B cell (primary cell): ENCODE data around the gene ALOXE3. TPM values are rescaled to one million over a fixed set of nuclear protein-coding genes. Genes with fewer than 3 reads are reported as not detected.

Experiments used
- ATAC-seq: fragments of 200-7000 bp; cut with Tn5 transposase; one replicate; pipeline ENCODE4 v1.10.0; 2021; ENCODE audit warnings: low read depth, mild to moderate bottlenecking, moderate number of reproducible peaks, moderate library complexity
- CTCF ChIA-PET: fragments of 350-600 bp; sonication (Branson Sonifier 250); formaldehyde crosslinking; loops from one replicate; lab custom pipeline; 2021; ENCODE audit warnings: antibody characterized with exemption, inconsistent platforms; lab: Charles Lee
- POLR2A ChIA-PET: fragments of 350-600 bp; sonication (Branson Sonifier 250); formaldehyde crosslinking; loops from one replicate; lab custom pipeline; 2021; ENCODE audit warnings: antibody characterized with exemption; lab: Charles Lee
- DNase-seq: peaks from one replicate; pipeline ENCODE4 v3.0.0; 2013
- H2AFZ ChIP-seq: 2 replicates; pipeline ENCODE4 v1.6.1; 2012; ENCODE audit warnings: mild to moderate bottlenecking, low read depth, low read length; ENCODE audit not compliant: insufficient read depth, poor library complexity, severe bottlenecking
- H3K27ac ChIP-seq, 2 donors: 1 replicate in 1 of 2; 2 replicates in 1 of 2; pipeline ENCODE4 v1.5.1; 2012 to 2013; ENCODE audit warnings: low read length in 2 of 2, mild to moderate bottlenecking in 2 of 2, moderate library complexity in 1 of 2
- H3K27me3 ChIP-seq, 4 experiments: fragments of 200-600 bp in 1 of 4; sonication (generic) in 1 of 4; replicated peaks in 1 of 4; 1 replicate in 2 of 4; 2 replicates in 2 of 4; pipeline versions ENCODE4 v1.6.1 to v1.7.0; 2013 to 2016; ENCODE audit warnings: low read length in 3 of 4, mild to moderate bottlenecking in 2 of 4, mixed read lengths in 1 of 4, moderate library complexity in 1 of 4; ENCODE audit not compliant: insufficient read depth in 4 of 4, control insufficient read depth in 3 of 4; ENCODE audit errors: control extremely low read depth in 1 of 4
- H3K36me3 ChIP-seq, 2 experiments: replicated peaks in 1 of 2; 1 replicate in 1 of 2; 2 replicates in 1 of 2; pipeline versions ENCODE4 v1.6.1 to v1.7.1; 2013; ENCODE audit warnings: low read length in 1 of 2; ENCODE audit not compliant: insufficient read depth in 2 of 2, control insufficient read depth in 1 of 2; ENCODE audit errors: control extremely low read depth in 1 of 2, extremely low read depth in 1 of 2
- H3K4me1 ChIP-seq, 2 donors: fragments of 200-600 bp in 1 of 2; sonication (generic) in 1 of 2; 1 replicate in 1 of 2; 2 replicates in 1 of 2; pipeline versions ENCODE4 v1.5.1 to v1.6.1; 2013 to 2017; ENCODE audit warnings: low read length in 2 of 2; ENCODE audit not compliant: control insufficient read depth in 2 of 2, insufficient read depth in 2 of 2
- H3K4me2 ChIP-seq: replicated peaks from 2 replicates; pipeline ENCODE3; 2012; ENCODE audit warnings: mild to moderate bottlenecking, low read depth, low read length; ENCODE audit not compliant: poor library complexity, severe bottlenecking
- H3K4me3 ChIP-seq, 5 experiments: fragments of 200-600 bp in 1 of 5; sonication (generic) in 1 of 5; 1 replicate in 3 of 5; 2 replicates in 2 of 5; pipeline versions ENCODE4 v1.5.1 to v1.7.0; 2011 to 2016; ENCODE audit warnings: low read length in 4 of 5, mild to moderate bottlenecking in 4 of 5, low read depth in 2 of 5, control low read depth in 1 of 5, moderate library complexity in 1 of 5; ENCODE audit not compliant: insufficient read depth in 1 of 5; ENCODE audit errors: control extremely low read depth in 1 of 5, extremely low read depth in 1 of 5
- H3K79me2 ChIP-seq: fragments of 200-600 bp; sonication (generic); one replicate; pipeline ENCODE4 v1.6.0; 2016; ENCODE audit warnings: low read length; ENCODE audit not compliant: control insufficient read depth, insufficient read depth
- H3K9ac ChIP-seq: fragments of 200-600 bp; sonication (generic); 2 replicates; pipeline ENCODE4 v1.6.1; 2017; ENCODE audit warnings: mild to moderate bottlenecking, low read length, moderate library complexity
- H3K9me3 ChIP-seq, 3 donors: one replicate each; pipeline versions ENCODE4 v1.6.1 to v1.7.1; 2013; ENCODE audit warnings: low read length in 2 of 3; ENCODE audit not compliant: control insufficient read depth in 2 of 3, insufficient read depth in 1 of 3; ENCODE audit errors: control extremely low read depth in 1 of 3
- H4K20me1 ChIP-seq: 2 replicates; pipeline ENCODE4 v1.6.0; 2012; ENCODE audit warnings: mild to moderate bottlenecking, low read length; ENCODE audit not compliant: insufficient read depth, control insufficient read depth, poor library complexity, severe bottlenecking
- H3K27ac Mint-ChIP-seq: one replicate; pipeline ENCODE4 v1.8.0; 2021; ENCODE audit warnings: mixed read lengths
- H3K27me3 Mint-ChIP-seq: one replicate; pipeline ENCODE4 v1.8.0; 2021; ENCODE audit warnings: mixed read lengths
- H3K4me1 Mint-ChIP-seq: one replicate; pipeline ENCODE4 v1.8.0; 2021; ENCODE audit warnings: mixed read lengths
- H3K4me3 Mint-ChIP-seq: one replicate; pipeline ENCODE4 v1.8.0; 2021; ENCODE audit warnings: mixed read lengths
- H3K9me3 Mint-ChIP-seq: one replicate; pipeline ENCODE4 v1.8.0; 2022; ENCODE audit warnings: mixed read lengths; ENCODE audit not compliant: insufficient read depth
- CTCF ChIP-seq: fragments of 200-600 bp; IDR thresholded peaks from one replicate; pipeline ENCODE4 v1.8.0; 2022; ENCODE audit warnings: antibody characterized with exemption, mild to moderate bottlenecking
- EZH2 ChIP-seq: IDR thresholded peaks from 2 replicates; pipeline ENCODE4 v1.6.1; 2012; ENCODE audit warnings: borderline replicate concordance, low read depth, mild to moderate bottlenecking, moderate library complexity, low read length; ENCODE audit not compliant: insufficient read depth, poor library complexity, severe bottlenecking
- WGBS: methylation state at CpG from one replicate; pipeline ENCODE4 v1.1.5; 2013; ENCODE audit warnings: missing lambda C conversion rate; ENCODE audit not compliant: insufficient coverage; 5-methylcytosine and 5-hydroxymethylcytosine counted together
- intact Hi-C: fragments of 100-400 bp; cut with micrococcal nuclease; formaldehyde crosslinking; loops from one replicate; pipeline ENCODE4 v1.10.0; 2022
- polyA plus RNA-seq: library from polyadenylated mRNA; depleted of rRNA; stranded (reverse); fragments of >200 nt; gene quantifications from 2 replicates; pipeline ENCODE4 v1.2.3, GENCODE V29; 2012
- total RNA-seq, 2 donors: library from RNA; stranded (reverse); fragments of 120-200 nt in 1 of 2; gene quantifications; 1 replicate in 1 of 2; 2 replicates in 1 of 2; pipeline versions ENCODE4 v1.2.3 to v1.2.4, GENCODE V29; 2013 to 2022

ALOXE3 gene
- total and polyA plus RNA-seq, 2 donors (not counting 1 experiment from before 2014, with no cell fraction given) = 0.04 TPM; not detected in 1

GRCh38 chr17:8120520-8121406 is 2.4 kb upstream of the ALOXE3 start:
- 0% methylated on average over 27 of the region's 40 CpGs for WGBS
- DNase-seq (no peak), ATAC-seq (no peak)
- CTCF ChIA-PET = interaction anchor here (0.7 to 20.5 kb wide), 22 partner anchors 11 to 298 kb away, joined by 3 to 360 read pairs (median 10); partner anchors contain the start of genes AURKB, BORCS6, CTC1 and PER1
- Histone ChIP-seq H3K79me2 (no peaks in the 10 kb centered on the region), H3K4me3 (peak overlapping the region; percentile 32 to 85 (median 70)), H3K4me2 (peak overlapping the region; percentile 91), H3K4me1 (peaks cover 69 to 76% of the 10 kb centered on the region in 2 donors), H2AFZ (no peak overlapping the region), H3K9me3 (peaks cover 0 to 28% (median 0%) of the 10 kb centered on the region in 3 donors), H3K9ac (peak overlapping the region; percentile 72), H3K27me3 (peaks cover 0 to 70% (median 38%) of the 10 kb centered on the region in 4 experiments), H3K36me3 (no peaks in the 10 kb centered on the region), H4K20me1 (peaks cover 34% of the 10 kb centered on the region), H3K27ac (no peak overlapping the region)
- TF ChIP-seq CTCF = peak; percentile 50
- TF ChIP-seq EZH2 = no peak
- peaks cover 50% of the 10 kb centered on the region for H3K27me3 Mint-ChIP-seq
- peaks cover 73% of the 10 kb centered on the region for H3K4me1 Mint-ChIP-seq
- POLR2A ChIA-PET = interaction anchor here (0.6 to 3.1 kb wide), 9 partner anchors 17 to 127 kb away, joined by 3 to 23 read pairs (median 13); partner anchors contain the start of gene CTC1
- H3K27ac Mint-ChIP-seq = peak overlapping the region; percentile 97
- intact Hi-C loops = no loop called here
- no peaks in the 10 kb centered on the region for H3K9me3 Mint-ChIP-seq
- H3K4me3 Mint-ChIP-seq = peak overlapping the region; percentile 94
